NCI-H1417 (cell line): ENCODE measurements around the gene DFFB.
"Not testable (repeated sequence)": the region's sequence is repeated elsewhere in the genome, so short reads cannot be mapped to it uniquely, and the experiment has no call there.

Source experiments
- DNase-seq, 3 experiments: peaks; one replicate each; lab custom pipeline; 2025; lab: John Stamatoyannopoulos, UW

DFFB gene

GRCh38 chr1:3856923-3857790 lies at the start of gene DFFB, which contains the start of gene CEP104:
Gene DFFB, plus strand, starts transcription at chr1:3857476. Its CDS starts 128 bp downstream, at chr1:3857604.
Gene CEP104, minus strand, starts transcription at chr1:3857211. Its CDS starts 4,804 bp downstream, at chr1:3852407.
- peak; percentile 97 to 99 (median 98) for DNase-seq

GRCh38 chr1:3807769-3808168 lies 49.5 kb upstream of the DFFB start:
- no peak for DNase-seq

GRCh38 chr1:3809680-3810079 lies 47.6 kb upstream of the DFFB start:
- DNase-seq: no peak

GRCh38 chr1:3810149-3810761 lies 47.0 kb upstream of the DFFB start:
- DNase-seq: not testable (repeated sequence)

GRCh38 chr1:3811595-3811911 lies 45.7 kb upstream of the DFFB start:
- no peak for DNase-seq

- no peak for DNase-seq
These were observed 43.2 kb upstream of the DFFB start for GRCh38 chr1:3814065-3814464.

GRCh38 chr1:3814771-3815561 lies 42.3 kb upstream of the DFFB start:
- DNase-seq: no peak

GRCh38 chr1:3816331-3817137 lies 40.7 kb upstream of the DFFB start:
- DNase-seq: peak in 1 of 3 experiments; percentile 11

- DNase-seq: no peak
These were observed 40.0 kb upstream of the DFFB start for GRCh38 chr1:3817138-3817740.

- no peak for DNase-seq
These were observed 39.3 kb upstream of the DFFB start for GRCh38 chr1:3817821-3818597.

- DNase-seq: peak in 1 of 3 experiments; percentile 61
These were observed 37.5 kb upstream of the DFFB start for GRCh38 chr1:3819771-3820200.

- DNase-seq: no peak
These were observed 37.0 kb upstream of the DFFB start for GRCh38 chr1:3820316-3820715.

GRCh38 chr1:3821004-3821403 lies 36.3 kb upstream of the DFFB start:
- peak in 1 of 3 experiments; percentile 85 for DNase-seq

GRCh38 chr1:3821447-3821846 lies 35.8 kb upstream of the DFFB start:
- peak in 1 of 3 experiments; percentile 68 for DNase-seq

- no peak for DNase-seq
These were observed 35.4 kb upstream of the DFFB start for GRCh38 chr1:3821908-3822307.

- DNase-seq: no peak
These were observed 34.9 kb upstream of the DFFB start for GRCh38 chr1:3822421-3822820.

GRCh38 chr1:3824650-3825049 lies 32.6 kb upstream of the DFFB start:
- DNase-seq: no peak

- no peak for DNase-seq
These were observed 31.9 kb upstream of the DFFB start for GRCh38 chr1:3825356-3825755.

GRCh38 chr1:3827813-3828307 lies 29.4 kb upstream of the DFFB start:
- no peak for DNase-seq

- DNase-seq: no peak
These were observed 28.9 kb upstream of the DFFB start for GRCh38 chr1:3828391-3828790.
